GM19351 (cell line): ENCODE results near the gene RBM39.
A peak's percentile ranks its signal among the peaks of the same experiment; 100 is the strongest.
"Not testable (repeated sequence)": the region's sequence is repeated elsewhere in the genome, so short reads cannot be mapped to it uniquely, and the experiment has no call there.

ENCODE experiments used
- ATAC-seq: cut with Tn5 transposase; IDR thresholded peaks from one replicate; pipeline ENCODE4 v1.9.1; 2021; ENCODE audit warnings: mild to moderate bottlenecking, moderate library complexity; ENCODE audit not compliant: unreplicated experiment

RBM39 gene

GRCh38 chr20:35741892-35742740, at the start of gene RBM39:
TSS of gene RBM39 (minus strand) at chr20:35742260. CDS start at chr20:35740874, 1,386 bp downstream.
- peak; percentile 82 for ATAC-seq

DNA sequence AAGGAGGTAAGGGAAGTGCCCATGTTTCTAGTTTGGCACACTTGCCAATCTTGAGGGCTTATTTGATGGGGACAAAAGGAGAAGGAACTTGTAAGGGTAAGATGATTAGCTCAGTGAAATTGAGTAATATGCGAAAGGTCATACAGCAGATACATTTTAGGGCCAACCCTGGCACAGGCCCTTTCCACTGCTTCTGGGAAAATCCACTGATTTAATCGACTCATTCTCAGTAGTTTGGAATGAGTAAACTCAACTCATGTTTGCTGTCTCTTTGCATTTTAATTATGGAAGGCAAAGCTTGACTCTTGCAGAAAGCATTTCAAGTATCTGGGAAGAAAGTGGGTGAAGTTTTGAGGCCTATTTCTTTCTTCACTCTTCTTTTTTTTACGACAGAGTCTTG, 49.8 kb upstream of the RBM39 start:
- ATAC-seq = no peak

GRCh38 chr20:35791097-35791496, 49.0 kb upstream of the RBM39 start:
- no peak for ATAC-seq

- ATAC-seq = no peak
Measured at GRCh38 chr20:35788796-35789195, 46.7 kb upstream of the RBM39 start.

GRCh38 chr20:35785541-35785940, 43.5 kb upstream of the RBM39 start:
- not testable (repeated sequence) for ATAC-seq

- not testable (repeated sequence) for ATAC-seq
Measured at GRCh38 chr20:35783811-35784210, 41.8 kb upstream of the RBM39 start.

DNA sequence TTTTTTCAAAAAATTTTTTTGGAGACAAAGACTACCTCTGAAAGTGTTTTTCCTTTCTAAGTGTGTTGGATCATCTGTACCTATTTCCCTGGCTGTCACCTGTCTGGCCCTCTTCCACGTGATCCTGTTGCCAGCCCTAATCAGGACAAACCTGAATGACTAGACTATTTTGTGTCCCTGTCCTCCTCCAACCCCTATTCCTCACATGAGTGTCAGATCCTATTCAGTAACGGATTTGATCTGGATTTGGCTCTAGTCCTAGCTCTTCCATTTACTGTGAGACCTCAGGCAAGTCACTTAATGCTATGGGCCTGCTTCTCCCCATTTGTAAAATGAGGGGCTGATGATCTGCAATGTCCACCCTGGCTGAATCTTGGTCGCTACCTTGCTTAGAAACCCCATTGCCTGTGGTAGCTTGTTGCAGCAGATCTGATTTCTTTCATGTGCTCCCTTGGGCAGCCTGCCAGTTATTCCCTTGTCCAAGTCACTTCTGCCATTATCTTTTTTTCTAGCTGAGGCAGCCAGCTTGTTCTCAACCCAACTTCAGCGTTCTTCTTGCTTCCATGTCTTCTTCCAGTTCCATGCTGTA, 34.5 kb upstream of the RBM39 start:
- no peak for ATAC-seq

DNA sequence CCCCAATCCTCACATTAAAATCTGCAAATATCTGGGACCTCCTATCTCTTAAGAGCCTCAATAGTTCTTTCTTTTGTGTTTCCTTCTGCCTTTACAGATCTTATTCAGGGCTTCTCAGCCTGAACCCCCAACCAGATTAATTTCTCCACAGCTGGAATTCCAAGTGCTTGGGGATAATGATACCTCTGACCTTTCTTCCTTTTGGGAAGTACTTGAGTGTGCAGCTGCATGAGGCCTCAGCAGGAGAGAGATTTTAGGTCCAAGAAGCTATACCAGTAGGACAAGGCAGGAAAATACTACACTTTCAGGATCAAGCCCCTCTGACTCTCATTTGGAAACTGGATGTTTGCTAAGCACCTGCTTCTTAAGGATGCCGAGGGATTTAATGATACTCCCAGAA, 32.3 kb upstream of the RBM39 start:
- no peak for ATAC-seq

DNA sequence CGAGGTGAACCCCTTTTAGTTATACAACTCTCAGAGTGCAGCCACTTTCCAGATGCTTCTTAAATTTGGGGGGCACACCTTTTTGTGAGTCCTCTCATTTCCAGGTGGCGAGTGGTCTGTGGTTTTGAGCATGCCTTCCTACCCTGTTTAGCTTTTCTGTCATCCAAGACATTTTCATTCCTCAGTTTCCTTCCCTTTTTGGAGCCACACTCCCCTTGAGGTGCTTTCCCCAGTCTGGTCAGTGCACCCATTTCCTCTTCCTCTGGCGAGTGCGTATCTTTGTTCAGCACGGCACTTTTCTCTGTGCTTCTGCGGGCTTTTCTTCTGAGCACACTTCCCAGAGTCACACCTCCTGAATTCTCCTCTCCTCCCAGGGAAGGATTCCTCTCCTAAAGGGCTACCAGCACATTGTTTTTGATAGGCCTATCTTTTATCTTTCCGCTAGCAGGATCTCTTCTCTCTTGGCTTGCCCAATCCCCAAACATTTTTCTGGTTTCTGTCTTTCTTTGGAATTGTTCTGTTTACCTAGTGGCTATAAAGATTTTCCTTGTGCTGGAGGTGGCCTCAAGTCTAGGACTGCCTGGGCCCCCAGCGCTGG, 31.2 kb upstream of the RBM39 start:
- no peak for ATAC-seq

DNA sequence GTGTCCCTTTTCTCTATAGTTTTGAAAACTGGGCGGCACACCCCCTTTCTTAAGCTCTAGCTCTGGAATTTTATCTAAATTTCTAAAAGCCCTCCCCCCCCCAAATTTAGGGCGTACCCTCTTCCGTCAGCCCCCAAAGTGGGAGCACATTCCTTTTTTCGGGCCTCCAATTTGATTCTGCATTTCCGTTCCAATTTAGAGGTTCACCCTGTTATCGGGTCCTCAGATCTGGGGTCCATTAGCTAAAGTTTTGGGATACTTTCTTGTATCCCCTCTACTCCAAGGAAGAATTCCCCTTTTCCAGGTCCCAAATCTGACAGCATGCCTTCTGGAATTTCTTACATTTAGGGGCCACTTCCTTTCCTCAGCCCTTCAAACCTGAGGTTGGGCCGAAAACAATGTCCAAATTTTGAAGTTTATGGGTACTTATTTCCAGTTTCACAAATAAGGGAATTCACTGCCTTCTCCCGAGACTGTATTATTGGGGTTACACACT, 30.6 kb upstream of the RBM39 start:
- ATAC-seq = no peak

- peak; percentile 78 for ATAC-seq
Measured at GRCh38 chr20:35771689-35772562, 29.9 kb upstream of the RBM39 start, which contains the start of gene PHF20. TSS of gene PHF20 (plus strand) at chr20:35772015. CDS start at chr20:35801523, 29,508 bp downstream.

- ATAC-seq = no peak
Measured at GRCh38 chr20:35771367-35771688, 29.3 kb upstream of the RBM39 start.

- ATAC-seq = no peak
Measured at GRCh38 chr20:35768731-35769664, 26.9 kb upstream of the RBM39 start.

GRCh38 chr20:35767683-35768481, 25.8 kb upstream of the RBM39 start:
- ATAC-seq = peak; percentile 55

GRCh38 chr20:35766843-35767242, 24.8 kb upstream of the RBM39 start:
- no peak for ATAC-seq

DNA sequence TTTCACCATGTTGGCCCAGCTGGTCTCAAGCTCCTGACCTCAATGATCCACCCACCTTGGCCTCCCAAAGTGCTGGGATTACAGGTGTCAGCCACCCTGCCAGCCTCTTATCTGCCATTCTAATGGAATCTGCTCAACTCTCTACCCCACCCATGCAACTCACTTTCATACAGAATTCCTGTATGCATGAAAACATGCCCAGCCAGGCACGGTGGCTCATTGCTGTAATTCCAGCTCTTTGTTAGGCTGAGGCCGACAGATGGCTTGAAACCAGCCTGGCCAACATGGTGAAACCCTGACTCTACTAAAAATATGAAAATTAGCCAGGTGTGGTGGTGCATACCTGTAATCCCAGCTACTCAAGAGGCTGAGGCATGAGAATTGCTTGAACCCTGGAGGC, 22.9 kb upstream of the RBM39 start:
- not testable (repeated sequence) for ATAC-seq

- ATAC-seq = no peak
Measured at GRCh38 chr20:35762461-35762860, 20.4 kb upstream of the RBM39 start.

GRCh38 chr20:35761548-35761947, 19.5 kb upstream of the RBM39 start:
- ATAC-seq = not testable (repeated sequence)
